HCT116 (cell line): ENCODE results near the gene NET1. TPM values are rescaled to one million over a fixed set of nuclear protein-coding genes. Genes with fewer than 3 reads are reported as not detected.

Source experiments
- ATAC-seq: fragments of 200-7000 bp; cut with Tn5 transposase; 2 replicates; pipeline ENCODE4 v1.9.1; 2020; ENCODE audit warnings: mild to moderate bottlenecking, moderate library complexity
- BruUV-seq: library from RNA; stranded (reverse); fragments of 400-500 nt; replicated peaks from 2 replicates; lab custom pipeline; 2021; lab: Mats Ljungman, UMichigan
- CTCF ChIA-PET: fragments of 300-600 bp; sonication (Branson Sonifier 250); formaldehyde crosslinking; loops from one replicate; lab custom pipeline; 2021; ENCODE audit warnings: antibody characterized with exemption; lab: Charles Lee
- POLR2A ChIA-PET: fragments of 300-600, 350-600 bp; sonication (Branson Sonifier 250); formaldehyde crosslinking; loops from one replicate; lab custom pipeline; 2021; ENCODE audit warnings: antibody characterized with exemption; lab: Charles Lee
- RAD21 ChIA-PET, 2 experiments: fragments of 300-600 bp; sonication (Branson Sonifier 250); formaldehyde crosslinking; loops; one replicate each; lab custom pipeline; 2023; ENCODE audit warnings: low total read pairs in 2 of 2; ENCODE audit not compliant: uncharacterized antibody in 2 of 2, unreplicated experiment in 2 of 2, low non-redundant PET in 1 of 2; lab: Charles Lee
- DNase-seq: peaks from one replicate; pipeline ENCODE4 v3.0.0-alpha.2; 2010; ENCODE audit warnings: low read depth, low spot score
- H2AFZ ChIP-seq: fragments of 200-600 bp; shearing (Covaris generic), sonication (generic); 2 replicates; pipeline ENCODE4 v1.6.1; 2017; ENCODE audit warnings: low read depth, mixed run types, mixed read lengths, antibody characterized with exemption, low read length; ENCODE audit not compliant: poor library complexity, severe bottlenecking
- H3K27ac ChIP-seq: 2 replicates; pipeline ENCODE4 v1.5.1; 2012; ENCODE audit warnings: low read depth, low read length
- H3K27me3 ChIP-seq: fragments of 200-600 bp; sonication (generic); 2 replicates; pipeline ENCODE4 v1.6.1; 2016; ENCODE audit warnings: mixed run types, low read length, mixed read lengths; ENCODE audit not compliant: insufficient read depth
- H3K36me3 ChIP-seq, 2 experiments: fragments of 200-500 bp in 1 of 2; fragments of 200-600 bp in 1 of 2; sonication (Bioruptor generic) in 1 of 2; sonication (generic) in 1 of 2; 2 replicates each; pipeline versions ENCODE4 v1.5.1 to v1.6.1; 2014 to 2016; ENCODE audit warnings: low read length in 2 of 2, inconsistent platforms in 1 of 2, mixed read lengths in 1 of 2, mixed run types in 1 of 2; ENCODE audit not compliant: insufficient read depth in 2 of 2, control insufficient read depth in 1 of 2
- H3K4me1 ChIP-seq, 2 experiments: fragments of 200-600 bp in 1 of 2; sonication (generic) in 1 of 2; 2 replicates each; pipeline versions ENCODE4 v1.5.1 to v1.6.1; 2012 to 2017; ENCODE audit warnings: low read length in 2 of 2, inconsistent platforms in 1 of 2, mild to moderate bottlenecking in 1 of 2, mixed read lengths in 1 of 2, mixed run types in 1 of 2, moderate library complexity in 1 of 2; ENCODE audit not compliant: insufficient read depth in 2 of 2, control insufficient read depth in 1 of 2
- H3K4me2 ChIP-seq: fragments of 200-600 bp; sonication (generic); 2 replicates; pipeline ENCODE4 v1.6.1; 2017; ENCODE audit warnings: mixed run types, low read length, mixed read lengths
- H3K4me3 ChIP-seq, 2 experiments: fragments of 200-600 bp in 1 of 2; sonication (generic) in 1 of 2; replicated peaks in 1 of 2; 2 replicates each; pipeline ENCODE4 v1.5.1; 2011 to 2016; ENCODE audit warnings: low read length in 2 of 2, control low read depth in 1 of 2, low read depth in 1 of 2, mild to moderate bottlenecking in 1 of 2, mixed read lengths in 1 of 2, mixed run types in 1 of 2
- H3K79me2 ChIP-seq: fragments of 200-600 bp; sonication (generic); 2 replicates; pipeline ENCODE4 v1.6.1; 2017; ENCODE audit warnings: mild to moderate bottlenecking, mixed run types, low read length, moderate library complexity, mixed read lengths; ENCODE audit not compliant: insufficient read depth
- H3K9ac ChIP-seq: fragments of 200-600 bp; sonication (generic); 2 replicates; pipeline ENCODE4 v1.6.1; 2016; ENCODE audit warnings: low read length, mixed read lengths
- H3K9me2 ChIP-seq: fragments of 200-600 bp; sonication (generic), shearing (Covaris generic); 2 replicates; pipeline ENCODE4 v1.6.1; 2017; ENCODE audit warnings: mixed run types, mild to moderate bottlenecking, moderate library complexity; ENCODE audit not compliant: insufficient read depth
- H3K9me3 ChIP-seq, 2 experiments: fragments of 200-500 bp in 1 of 2; fragments of 200-600 bp in 1 of 2; sonication (Bioruptor generic) in 1 of 2; sonication (generic) in 1 of 2; 2 replicates each; pipeline ENCODE4 v1.6.1; 2014 to 2017; ENCODE audit warnings: low read length in 2 of 2, mixed read lengths in 2 of 2, inconsistent platforms in 1 of 2, low read depth in 1 of 2, mild to moderate bottlenecking in 1 of 2, mixed run types in 1 of 2, moderate library complexity in 1 of 2; ENCODE audit not compliant: control insufficient read depth in 1 of 2, insufficient read depth in 1 of 2
- H4K20me1 ChIP-seq: fragments of 200-600 bp; sonication (generic), shearing (Covaris generic); 2 replicates; pipeline ENCODE4 v1.6.1; 2017; ENCODE audit warnings: mixed run types, mild to moderate bottlenecking, moderate library complexity; ENCODE audit not compliant: insufficient read depth
- ELF1 ChIP-seq: IDR thresholded peaks from 2 replicates; pipeline ENCODE4 v1.6.1; 2012; ENCODE audit warnings: low read depth, borderline replicate concordance
- EZH2 ChIP-seq: fragments of 200-600 bp; sonication (generic); IDR thresholded peaks from 2 replicates; pipeline ENCODE4 v1.6.1; 2017; ENCODE audit warnings: antibody characterized with exemption, mixed run types
- EZH2phosphoT487 ChIP-seq: fragments of 200-600 bp; IDR thresholded peaks from 2 replicates; pipeline ENCODE4 v1.6.1; 2018; ENCODE audit warnings: antibody characterized with exemption, borderline replicate concordance
- JUND ChIP-seq: IDR thresholded peaks from 2 replicates; pipeline ENCODE4 v1.6.1; 2012
- POLR2AphosphoS5 ChIP-seq: IDR thresholded peaks from 2 replicates; pipeline ENCODE4 v1.6.1; 2011; ENCODE audit warnings: mild to moderate bottlenecking, low read depth, low read length, moderate library complexity
- RAD21 ChIP-seq: IDR thresholded peaks from 2 replicates; pipeline ENCODE4 v1.6.1; 2012; ENCODE audit warnings: low read depth, mild to moderate bottlenecking
- SIN3A ChIP-seq: IDR thresholded peaks from 2 replicates; pipeline ENCODE4 v1.6.1; 2012; ENCODE audit warnings: low read depth
- TCF7L2 ChIP-seq: IDR thresholded peaks from 2 replicates; pipeline ENCODE4 v1.7.0; 2011; ENCODE audit warnings: borderline replicate concordance, inconsistent platforms; ENCODE audit not compliant: insufficient read depth, insufficient read length; ENCODE audit errors: extremely low read depth
- ZNF274 ChIP-seq: fragments of 200-500 bp; sonication (Bioruptor generic); IDR thresholded peaks from 2 replicates; pipeline ENCODE4 v1.6.1; 2014; ENCODE audit warnings: mild to moderate bottlenecking, low read depth, low read length, inconsistent platforms
- intact Hi-C: fragments of 100-400 bp; cut with micrococcal nuclease; formaldehyde crosslinking; loops from 2 replicates; pipeline ENCODE4 v1.10.0; 2022
- total RNA-seq: library from RNA; stranded (reverse); gene quantifications from one replicate; pipeline ENCODE4 v1.2.1, GENCODE V29; 2021; ENCODE audit not compliant: unreplicated experiment
- TF ChIP-seq, protein P1 (sequence below): IDR thresholded peaks from 2 replicates; pipeline ENCODE4 v1.6.1; 2011; ENCODE audit warnings: mild to moderate bottlenecking, low read length, moderate library complexity; ENCODE audit not compliant: insufficient replicate concordance; ENCODE audit errors: extremely low read depth

Gene NET1
- total RNA-seq, 1 experiment from 2014 or later = 51.2 TPM

DNA sequence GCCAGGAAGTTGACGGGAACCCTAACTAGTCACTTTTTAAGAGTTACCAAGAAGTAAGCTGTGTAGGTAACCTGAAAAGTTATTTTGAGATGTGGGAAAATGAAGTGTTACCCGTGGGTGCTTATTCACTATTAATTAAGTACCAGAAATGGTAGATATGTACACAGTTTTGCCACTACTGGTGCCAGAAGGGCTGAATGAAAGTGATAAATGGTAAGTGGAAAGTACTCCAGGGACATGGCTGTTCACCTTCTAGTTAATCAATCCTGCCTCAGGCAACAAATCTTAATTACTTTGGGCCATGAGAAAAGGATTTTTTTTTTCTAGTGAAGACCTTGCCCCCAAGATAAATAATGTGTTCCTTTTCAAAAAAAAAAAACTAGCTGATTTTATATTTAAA, 15.8 kb downstream of the NET1 start:
- Histone ChIP-seq H3K4me2 (no peak overlapping the region), H3K36me3 (peaks cover 7 to 30% of the 10 kb centered on the region in 2 experiments), H3K27me3 (no peaks in the 10 kb centered on the region), H3K4me3 (no peak overlapping the region), H3K79me2 (peaks cover 73% of the 10 kb centered on the region), H3K27ac (no peak overlapping the region), H3K9me3 (peaks cover 0 to 3% of the 10 kb centered on the region in 2 experiments; a peak in 1 of 4 replicates), H3K4me1 (no peaks in the 10 kb centered on the region), H3K9me2 (no peaks in the 10 kb centered on the region), H2AFZ (no peak overlapping the region), H4K20me1 (peaks cover 6% of the 10 kb centered on the region; the same call in 1 of the 2 replicates), H3K9ac (no peak overlapping the region)
- no peak for DNase-seq
- no peak for ATAC-seq
- no peak for TF ChIP-seq JUND
- no peak for TF ChIP-seq TCF7L2
- no peak for TF ChIP-seq ZNF274
- no peak for TF ChIP-seq EZH2
- TF ChIP-seq ELF1 = no peak
- TF ChIP-seq EZH2phosphoT487 = no peak
- TF ChIP-seq SIN3A = no peak
- ChIA-PET CTCF (no interaction called here), RAD21 (no interaction called here), POLR2A (no interaction called here)
- intact Hi-C loops = no loop called here
- BruUV-seq = no TSS peak

DNA sequence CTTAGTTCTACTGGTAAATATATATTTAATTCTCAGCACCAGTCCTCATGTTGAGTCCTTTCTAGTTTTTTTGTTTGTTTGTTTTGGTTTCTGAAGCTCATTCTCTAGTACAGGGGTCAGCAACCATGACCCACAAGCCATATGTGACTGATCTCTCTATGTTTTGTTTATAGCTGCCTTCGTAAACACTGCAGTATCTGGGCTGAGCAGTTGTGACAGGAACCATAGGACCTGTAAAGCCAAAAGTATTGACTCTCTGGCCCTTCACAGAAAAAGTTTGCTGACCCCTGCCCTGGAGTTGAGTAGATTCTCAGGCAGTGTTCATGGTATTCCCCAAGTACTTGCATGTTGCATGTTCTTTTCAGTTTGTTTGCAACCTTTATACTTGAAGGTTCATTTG, 20.8 kb downstream of the NET1 start:
- H3K27ac ChIP-seq = no peak overlapping the region
- no peak for ATAC-seq
- H3K27me3 ChIP-seq = no peaks in the 10 kb centered on the region
- RAD21 ChIA-PET = no interaction called here
- H3K9me2 ChIP-seq = no peaks in the 10 kb centered on the region
- no peaks in the 10 kb centered on the region for H3K4me1 ChIP-seq
- H3K9ac ChIP-seq = no peak overlapping the region
- POLR2A ChIA-PET = no interaction called here
- peaks cover 0 to 3% of the 10 kb centered on the region in 2 experiments; a peak in 1 of 4 replicates for H3K9me3 ChIP-seq
- no peak overlapping the region for H3K4me2 ChIP-seq
- no TSS peak for BruUV-seq
- no peak for TF ChIP-seq ZNF274
- TF ChIP-seq RAD21 = no peak
- TF ChIP-seq, protein P1, sequence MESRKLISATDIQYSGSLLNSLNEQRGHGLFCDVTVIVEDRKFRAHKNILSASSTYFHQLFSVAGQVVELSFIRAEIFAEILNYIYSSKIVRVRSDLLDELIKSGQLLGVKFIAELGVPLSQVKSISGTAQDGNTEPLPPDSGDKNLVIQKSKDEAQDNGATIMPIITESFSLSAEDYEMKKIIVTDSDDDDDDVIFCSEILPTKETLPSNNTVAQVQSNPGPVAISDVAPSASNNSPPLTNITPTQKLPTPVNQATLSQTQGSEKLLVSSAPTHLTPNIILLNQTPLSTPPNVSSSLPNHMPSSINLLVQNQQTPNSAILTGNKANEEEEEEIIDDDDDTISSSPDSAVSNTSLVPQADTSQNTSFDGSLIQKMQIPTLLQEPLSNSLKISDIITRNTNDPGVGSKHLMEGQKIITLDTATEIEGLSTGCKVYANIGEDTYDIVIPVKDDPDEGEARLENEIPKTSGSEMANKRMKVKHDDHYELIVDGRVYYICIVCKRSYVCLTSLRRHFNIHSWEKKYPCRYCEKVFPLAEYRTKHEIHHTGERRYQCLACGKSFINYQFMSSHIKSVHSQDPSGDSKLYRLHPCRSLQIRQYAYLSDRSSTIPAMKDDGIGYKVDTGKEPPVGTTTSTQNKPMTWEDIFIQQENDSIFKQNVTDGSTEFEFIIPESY = no peak
- TF ChIP-seq POLR2AphosphoS5 = no peak
- no peak overlapping the region for H3K4me3 ChIP-seq
- H4K20me1 ChIP-seq = 0 out of 2 replicates have a peak, but pooled peaks cover 6% of the 10 kb centered on the region
- H3K79me2 ChIP-seq = peaks cover 59% of the 10 kb centered on the region
- no peak for DNase-seq
- no peak overlapping the region for H2AFZ ChIP-seq
- peaks cover 7 to 30% of the 10 kb centered on the region in 2 experiments for H3K36me3 ChIP-seq
- intact Hi-C loops = no loop called here
- CTCF ChIA-PET = interaction anchor here (1.1 to 3.8 kb wide), 7 partner anchors 9 to 618 kb away, joined by 3 to 23 read pairs (median 6); no protein-coding TSS in a partner anchor
